GM12892 (cell line): Measurements from ENCODE around the gene ANKS1B.

ENCODE experiments used
- DNase-seq: peaks from one replicate; pipeline ENCODE4 v3.0.0; 2011; ENCODE audit not compliant: insufficient read length
- FAIRE-seq: peaks from 2 replicates; lab custom pipeline; 2011; peaks lifted over from hg19 to GRCh38; lab: Jason Lieb, UNC
- POLR2A ChIP-seq: IDR thresholded peaks from 2 replicates; pipeline ENCODE4 v1.6.1; 2011; ENCODE audit warnings: low read depth, low read length, control low read depth
- POLR2AphosphoS5 ChIP-seq: IDR thresholded peaks from 2 replicates; pipeline ENCODE4 v1.6.1; 2011; ENCODE audit warnings: low read depth, low read length, control low read depth
- TAF1 ChIP-seq: IDR thresholded peaks from 2 replicates; pipeline ENCODE4 v1.6.1; 2011; ENCODE audit warnings: low read depth, mild to moderate bottlenecking, control low read depth, low read length, borderline replicate concordance

ANKS1B gene

GRCh38 chr12:99911967-99912366 is 72.8 kb downstream of the ANKS1B start:
- DNase-seq (no peak), FAIRE-seq (no peak)
- no peak for TF ChIP-seq POLR2AphosphoS5

GRCh38 chr12:99911081-99911480 is 73.7 kb downstream of the ANKS1B start:
- DNase-seq, result no peak
- FAIRE-seq, result no peak
- no peak for TF ChIP-seq POLR2A
- no peak for TF ChIP-seq TAF1
- no peak for TF ChIP-seq POLR2AphosphoS5

GRCh38 chr12:99910342-99910741 is 74.4 kb downstream of the ANKS1B start:
- TF ChIP-seq TAF1, result no peak
- TF ChIP-seq POLR2AphosphoS5, result no peak
- TF ChIP-seq POLR2A, result no peak
- FAIRE-seq (no peak), DNase-seq (no peak)

GRCh38 chr12:99906786-99907579 is 77.8 kb downstream of the ANKS1B start:
- TF ChIP-seq TAF1 (no peak), POLR2A (no peak), POLR2AphosphoS5 (no peak)
- DNase-seq, result no peak
- no peak for FAIRE-seq

GRCh38 chr12:99901181-99901580 is 83.6 kb downstream of the ANKS1B start:
- no peak for FAIRE-seq
- DNase-seq, result no peak
- TF ChIP-seq TAF1 (no peak), POLR2A (no peak), POLR2AphosphoS5 (no peak)

- no peak for FAIRE-seq
Measured at GRCh38 chr12:99898645-99899044, 86.1 kb downstream of the ANKS1B start.

GRCh38 chr12:99879439-99879838 is 105.3 kb downstream of the ANKS1B start:
- DNase-seq (no peak), FAIRE-seq (no peak)
- TF ChIP-seq POLR2A, result no peak
- no peak for TF ChIP-seq POLR2AphosphoS5
- TF ChIP-seq TAF1, result no peak

More at GRCh38 chr12:99898645-99899044, 86.1 kb downstream of the ANKS1B start:
- TF ChIP-seq TAF1, result no peak
- TF ChIP-seq POLR2A, result no peak
- no peak for TF ChIP-seq POLR2AphosphoS5
- DNase-seq, result no peak

GRCh38 chr12:99875081-99875480 is 109.7 kb downstream of the ANKS1B start:
- FAIRE-seq (no peak), DNase-seq (no peak)
- no peak for TF ChIP-seq POLR2AphosphoS5
- no peak for TF ChIP-seq TAF1
- no peak for TF ChIP-seq POLR2A

- TF ChIP-seq TAF1, result no peak
Measured at GRCh38 chr12:99870085-99870484, 114.7 kb downstream of the ANKS1B start.

GRCh38 chr12:99861731-99862130 is 123.0 kb downstream of the ANKS1B start:
- no peak for DNase-seq
- no peak for FAIRE-seq

More at GRCh38 chr12:99870085-99870484, 114.7 kb downstream of the ANKS1B start:
- no peak for FAIRE-seq
- no peak for DNase-seq

GRCh38 chr12:99859126-99859525 is 125.6 kb downstream of the ANKS1B start:
- TF ChIP-seq POLR2AphosphoS5 (no peak), TAF1 (no peak), POLR2A (no peak)
- FAIRE-seq (no peak), DNase-seq (no peak)

More at GRCh38 chr12:99861731-99862130, 123.0 kb downstream of the ANKS1B start:
- TF ChIP-seq POLR2A (no peak), POLR2AphosphoS5 (no peak), TAF1 (no peak)

- TF ChIP-seq POLR2A (no peak), TAF1 (no peak), POLR2AphosphoS5 (no peak)
- no peak for DNase-seq
- no peak for FAIRE-seq
Measured at GRCh38 chr12:99852666-99853065, 132.1 kb downstream of the ANKS1B start.
